Brain pericyte (primary cell): Measurements from ENCODE around the gene KRTAP12-3.
"Not testable (repeated sequence)": the region's sequence is repeated elsewhere in the genome, so short reads cannot be mapped to it uniquely, and the experiment has no call there.

Experiments used
- DNase-seq: peaks from one replicate; pipeline ENCODE4 v3.0.0-alpha.2; 2012; ENCODE audit warnings: low read depth, low spot score

The KRTAP12-3 gene, protein sequence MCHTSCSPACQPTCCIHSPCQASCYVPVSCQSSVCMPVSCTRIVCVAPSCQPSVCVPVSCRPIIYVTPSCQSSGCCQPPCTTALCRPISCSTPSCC

DNA sequence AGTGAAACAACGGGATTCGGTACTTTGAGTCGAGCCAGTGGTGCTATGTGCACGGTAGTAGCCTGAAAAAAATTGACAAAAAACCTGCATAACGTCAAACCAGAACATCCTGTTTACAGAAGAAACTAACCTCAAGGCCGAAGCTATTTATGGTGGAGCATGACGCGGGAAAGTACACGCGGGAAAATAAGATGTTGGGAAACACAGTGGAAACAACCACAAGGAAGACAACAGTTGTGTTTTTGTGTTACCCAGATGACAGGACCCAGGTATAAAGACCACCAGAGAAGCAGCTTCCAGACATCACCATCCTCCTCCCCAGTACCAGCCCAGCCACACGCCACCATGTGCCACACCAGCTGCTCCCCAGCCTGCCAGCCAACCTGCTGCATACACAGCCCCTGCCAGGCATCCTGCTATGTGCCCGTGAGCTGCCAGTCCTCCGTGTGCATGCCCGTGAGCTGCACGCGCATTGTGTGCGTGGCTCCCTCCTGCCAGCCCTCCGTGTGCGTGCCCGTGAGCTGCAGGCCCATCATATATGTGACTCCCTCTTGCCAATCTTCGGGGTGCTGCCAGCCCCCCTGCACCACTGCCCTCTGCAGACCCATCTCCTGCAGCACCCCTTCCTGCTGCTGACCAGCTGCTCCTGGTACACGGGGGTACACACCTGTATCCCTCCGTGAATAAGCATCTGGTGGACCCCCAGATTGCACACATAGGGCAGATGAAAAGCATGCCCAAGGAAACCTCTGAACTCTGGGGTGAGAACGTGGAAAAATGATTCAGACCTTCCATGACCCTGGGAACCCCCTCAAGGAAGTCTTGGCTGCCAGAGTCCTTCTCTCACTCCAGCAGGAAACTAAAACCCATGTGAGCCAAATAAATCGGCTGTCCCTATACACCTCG is at the start of gene KRTAP12-3:
Gene KRTAP12-3, plus strand, starts transcription at position 298 of the 906 bp plus-strand sequence. Its CDS starts 48 bp downstream, at position 346.
- no peak for DNase-seq

DNA sequence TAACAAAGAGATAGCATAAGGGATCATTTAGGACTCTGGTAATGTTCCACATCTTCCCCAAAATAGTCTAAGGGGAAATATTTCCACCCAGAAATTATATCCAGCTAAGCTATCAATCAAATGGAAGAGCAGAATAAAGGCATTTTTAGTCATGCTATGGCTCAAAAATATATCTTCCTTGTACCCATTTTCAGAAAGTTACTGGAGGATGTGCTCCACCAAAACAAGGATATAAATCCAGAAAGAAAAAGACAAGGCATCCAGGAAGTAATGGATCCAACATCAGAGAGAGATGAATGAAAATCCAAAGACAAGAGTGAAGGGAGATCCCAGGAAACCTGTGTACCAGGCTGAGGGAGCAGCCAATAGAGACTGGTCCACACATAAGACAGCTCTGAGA is 48.5 kb upstream of the KRTAP12-3 start:
- DNase-seq = no peak

DNA sequence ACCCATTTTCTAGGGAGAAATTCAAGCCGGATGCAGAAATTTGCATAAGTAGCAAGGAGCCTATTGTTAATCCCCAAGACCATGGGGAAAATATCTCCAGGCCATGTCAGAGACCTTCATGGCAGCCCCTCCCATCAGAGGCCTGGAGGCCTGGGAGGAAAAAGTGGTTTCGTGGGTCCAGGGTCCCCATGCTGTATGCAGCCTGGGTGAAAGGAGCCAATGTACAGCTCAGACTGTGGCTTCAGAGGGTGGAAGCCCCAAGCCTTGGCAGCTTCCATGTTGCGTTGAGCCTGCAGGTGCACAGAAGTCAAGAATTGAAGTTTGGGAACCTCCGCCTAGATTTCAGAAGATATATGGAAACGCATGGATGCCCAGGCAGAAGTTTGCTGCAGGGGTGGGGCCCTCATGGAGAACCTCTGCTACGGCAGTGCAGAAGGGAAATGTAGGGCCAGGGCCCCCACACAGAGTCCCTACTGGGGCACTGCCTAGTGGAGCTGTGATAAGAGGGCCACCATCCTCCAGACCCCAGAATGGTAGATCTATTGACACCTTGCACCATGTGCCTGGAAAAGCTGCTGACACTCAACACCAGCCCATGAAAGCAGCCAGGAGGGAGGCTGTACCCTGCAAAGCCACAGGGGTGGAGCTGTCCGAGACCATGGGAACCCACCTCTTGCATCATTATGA is 47.4 kb upstream of the KRTAP12-3 start:
- not testable (repeated sequence) for DNase-seq

DNA sequence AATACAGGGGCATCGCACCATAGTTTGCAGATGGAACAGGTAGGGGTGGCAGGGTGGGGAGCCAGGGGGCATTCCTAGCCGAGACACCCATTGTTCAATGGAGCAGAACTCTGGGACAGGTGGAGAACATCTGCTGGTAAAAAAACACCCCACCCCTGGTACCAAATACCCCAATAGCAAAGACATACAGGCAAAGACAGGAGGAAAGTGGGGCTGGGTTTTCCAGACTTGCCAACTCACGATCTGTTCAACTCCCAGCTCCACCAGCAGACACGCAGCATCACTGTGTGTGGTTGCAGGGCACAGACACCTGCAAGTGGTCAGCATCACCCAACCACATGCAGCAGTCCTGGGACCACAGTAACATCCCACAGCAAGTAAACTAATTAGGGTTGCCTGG is 46.2 kb upstream of the KRTAP12-3 start:
- DNase-seq = no peak

DNA sequence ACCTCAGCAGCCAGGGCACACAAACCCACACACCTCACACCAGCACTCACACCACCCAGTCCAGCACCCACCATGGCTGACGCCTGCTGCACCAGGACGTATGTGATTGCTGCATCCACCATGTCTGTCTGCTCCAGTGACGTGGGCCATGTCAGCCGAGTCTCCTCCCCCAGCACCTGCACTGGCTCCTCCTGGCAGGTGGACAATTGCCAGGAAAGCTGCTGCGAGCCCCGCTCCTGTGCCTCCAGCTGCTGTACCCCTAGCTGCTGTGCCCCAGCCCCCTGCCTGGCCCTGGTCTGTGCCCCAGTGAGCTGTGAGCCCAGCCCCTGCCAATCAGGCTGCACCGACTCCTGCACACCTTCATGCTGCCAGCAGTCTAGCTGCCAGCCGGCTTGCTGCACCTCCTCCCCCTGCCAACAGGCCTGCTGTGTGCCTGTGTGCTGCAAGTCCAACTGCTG is 45.7 kb upstream of the KRTAP12-3 start, which contains the start of gene KRTAP10-8:
Gene KRTAP10-8, plus strand, starts transcription at position 51 of the 458 bp plus-strand sequence. Its CDS starts 22 bp downstream, at position 73.
- DNase-seq = no peak

DNA sequence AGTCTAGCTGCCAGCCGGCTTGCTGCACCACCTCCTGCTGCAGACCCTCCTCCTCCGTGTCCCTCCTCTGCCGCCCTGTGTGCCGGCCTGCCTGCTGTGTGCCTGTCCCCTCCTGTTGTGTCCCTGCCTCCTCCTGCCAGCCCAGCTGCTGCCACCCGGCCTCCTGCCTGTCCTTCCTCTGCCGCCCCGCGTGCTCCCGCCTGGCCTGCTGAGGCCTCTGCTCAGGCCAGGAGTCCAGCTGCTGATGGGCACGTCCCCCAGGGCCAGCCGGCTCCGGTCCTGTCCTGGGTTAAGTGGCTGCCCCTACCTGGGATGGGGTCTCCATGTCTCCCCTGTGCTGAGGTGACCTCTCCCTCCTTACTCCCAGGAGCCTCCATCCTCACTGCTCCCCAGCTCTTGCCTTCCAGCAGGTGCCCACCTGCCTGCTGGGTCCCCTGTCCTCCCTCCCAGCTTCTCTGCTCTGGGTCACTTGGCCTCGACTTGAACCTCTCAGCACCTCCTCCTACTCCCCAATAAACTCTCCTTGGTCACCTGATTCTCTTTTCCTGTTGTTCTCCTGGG is 45.0 kb upstream of the KRTAP12-3 start:
- no peak for DNase-seq

DNA sequence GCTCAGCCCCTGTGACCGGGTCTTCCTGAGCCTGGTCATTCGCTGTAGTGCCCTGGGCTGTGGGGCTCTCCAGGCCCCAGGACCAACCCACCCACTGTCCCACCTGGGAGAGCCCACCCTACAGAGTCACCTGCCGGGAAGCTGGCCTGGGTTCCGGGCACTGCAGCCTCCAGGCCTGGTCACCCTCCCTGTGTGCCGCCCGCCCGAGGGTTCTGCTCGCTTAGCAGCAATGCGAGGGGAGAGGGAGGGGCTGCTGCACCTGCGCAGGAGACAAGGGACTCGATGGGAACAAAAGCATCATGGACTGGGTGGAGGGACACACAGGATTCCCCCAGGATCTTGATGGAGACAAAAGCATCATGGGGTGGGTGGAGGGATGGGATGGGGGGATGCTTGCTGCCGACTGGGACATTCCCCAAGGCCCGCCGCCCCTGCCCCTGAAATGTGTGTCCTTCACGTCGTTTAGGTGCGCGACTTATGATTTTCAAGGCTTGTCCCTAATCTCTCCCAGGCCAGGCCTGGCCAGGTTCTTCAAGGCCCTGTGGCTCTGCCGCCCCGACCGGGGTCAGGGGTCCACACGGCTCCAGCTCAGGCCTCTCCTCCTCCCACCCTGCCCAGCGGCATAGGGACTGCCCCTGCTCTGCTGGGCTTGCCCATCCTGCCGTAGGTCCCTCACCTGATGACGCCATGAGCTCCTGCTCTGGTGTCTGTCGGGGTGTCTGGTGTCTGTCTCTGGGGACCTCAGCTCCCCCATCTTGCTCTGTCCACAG is 44.2 kb upstream of the KRTAP12-3 start:
- DNase-seq = no peak

DNA sequence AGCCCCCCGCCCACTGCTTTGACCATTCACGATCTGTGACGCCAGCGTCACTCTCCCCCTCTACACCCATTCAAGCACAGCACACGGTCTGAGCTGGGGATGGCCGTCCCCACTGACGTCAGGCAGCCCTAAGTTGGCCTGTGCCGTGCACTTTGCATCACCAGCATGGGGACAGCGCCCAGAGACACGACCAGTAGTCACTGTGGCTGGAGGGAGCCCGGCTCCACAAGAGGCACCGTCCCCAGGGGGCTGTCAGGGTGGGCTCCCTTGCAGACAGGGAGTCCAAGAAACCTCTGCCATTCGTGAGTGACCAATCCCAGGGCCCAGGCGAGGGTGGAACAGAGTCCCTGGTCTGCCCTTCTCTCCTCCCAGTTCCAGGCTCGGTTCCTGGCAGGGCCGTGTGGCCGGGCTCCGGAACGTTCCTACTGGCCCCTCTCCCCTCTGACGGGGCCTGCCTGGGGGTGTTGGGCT is 43.5 kb upstream of the KRTAP12-3 start:
- no peak for DNase-seq

DNA sequence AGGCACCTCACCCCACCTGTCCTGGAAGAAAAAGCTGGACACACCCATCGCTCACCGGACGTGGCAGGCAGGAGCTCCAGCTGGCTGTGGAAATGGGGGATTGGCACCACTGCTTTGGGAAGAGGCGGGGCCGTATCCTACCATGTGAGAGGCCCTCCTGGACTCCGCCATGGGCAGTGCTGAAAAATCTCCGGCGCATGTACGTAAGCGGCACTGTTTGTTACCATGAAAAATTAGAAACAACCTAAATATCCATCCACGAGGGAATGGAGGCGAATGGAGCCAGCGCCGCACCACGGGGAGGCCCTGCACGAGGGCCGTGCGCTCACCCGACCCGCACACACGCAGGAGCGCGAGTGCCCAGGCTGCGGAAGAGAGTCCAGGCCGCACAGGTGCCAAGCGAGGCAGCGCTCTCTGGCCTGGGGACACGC is 42.8 kb upstream of the KRTAP12-3 start:
- no peak for DNase-seq

DNA sequence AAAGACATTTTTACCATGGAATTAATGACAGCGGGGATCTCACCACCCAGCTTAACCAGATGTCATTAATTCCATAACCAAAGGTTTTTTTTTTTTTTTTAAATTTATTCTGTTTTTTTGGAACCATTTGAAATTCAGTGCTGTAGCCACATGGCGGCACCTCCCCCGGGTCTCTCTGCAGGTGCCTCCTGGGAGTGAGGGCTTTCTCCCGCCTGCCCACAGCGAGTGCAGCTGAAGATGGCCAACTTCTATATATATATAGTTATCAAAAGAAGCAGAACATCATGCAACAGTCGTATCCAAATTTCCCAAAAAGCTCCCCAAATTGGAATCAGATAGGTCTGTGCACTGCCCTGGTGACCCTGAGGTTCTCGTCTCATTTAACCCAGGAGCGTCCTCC is 42.3 kb upstream of the KRTAP12-3 start:
- no peak for DNase-seq

DNA sequence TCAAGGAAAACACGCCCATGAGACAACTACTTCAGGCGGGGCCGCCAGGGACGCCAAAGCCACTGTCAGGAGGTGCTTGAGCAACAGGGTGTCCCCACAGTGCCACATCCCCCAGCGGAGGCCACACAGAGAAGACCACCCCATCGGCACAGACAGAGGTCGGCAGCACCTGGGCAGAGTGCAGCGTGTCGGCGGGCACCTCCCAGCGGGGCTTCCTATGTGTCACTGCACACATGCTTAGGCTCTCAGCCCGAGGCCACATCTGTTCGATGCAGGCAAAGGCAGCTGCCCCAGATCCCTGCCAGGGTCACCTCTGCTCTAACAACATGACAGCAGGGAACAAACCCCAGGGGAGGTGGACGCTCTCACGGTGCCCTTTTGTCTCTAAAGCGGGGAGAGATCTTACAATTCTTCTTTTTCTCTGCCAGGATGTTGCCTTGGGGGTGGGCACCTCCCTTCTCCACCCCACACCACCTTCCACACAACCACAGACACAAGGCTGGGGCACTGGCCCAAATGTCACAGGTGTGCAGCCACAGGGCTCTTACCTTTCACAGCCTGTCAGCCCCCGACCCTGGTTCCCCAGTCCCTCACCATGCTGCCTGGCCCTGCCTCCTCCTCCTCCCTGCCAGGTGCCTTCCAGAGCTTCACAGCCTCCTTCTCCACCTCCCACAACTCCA is 41.7 kb upstream of the KRTAP12-3 start:
- no peak for DNase-seq

DNA sequence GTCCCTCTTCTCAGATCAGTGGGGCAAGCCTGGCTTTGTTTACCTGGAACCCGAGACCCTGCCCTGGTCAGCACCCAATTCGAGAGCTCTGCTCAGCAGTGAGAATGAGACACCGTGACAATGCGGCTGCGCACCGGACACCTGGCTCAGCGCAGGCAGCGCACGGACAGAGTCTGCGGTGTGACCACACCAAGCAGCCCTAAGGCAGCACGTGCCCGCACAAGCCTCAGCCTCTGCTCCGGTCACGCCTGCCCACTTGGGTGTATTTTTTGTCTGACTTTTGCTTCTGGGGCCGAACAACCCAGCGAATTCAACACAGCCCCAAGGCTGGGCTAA is 41.2 kb upstream of the KRTAP12-3 start:
- no peak for DNase-seq

DNA sequence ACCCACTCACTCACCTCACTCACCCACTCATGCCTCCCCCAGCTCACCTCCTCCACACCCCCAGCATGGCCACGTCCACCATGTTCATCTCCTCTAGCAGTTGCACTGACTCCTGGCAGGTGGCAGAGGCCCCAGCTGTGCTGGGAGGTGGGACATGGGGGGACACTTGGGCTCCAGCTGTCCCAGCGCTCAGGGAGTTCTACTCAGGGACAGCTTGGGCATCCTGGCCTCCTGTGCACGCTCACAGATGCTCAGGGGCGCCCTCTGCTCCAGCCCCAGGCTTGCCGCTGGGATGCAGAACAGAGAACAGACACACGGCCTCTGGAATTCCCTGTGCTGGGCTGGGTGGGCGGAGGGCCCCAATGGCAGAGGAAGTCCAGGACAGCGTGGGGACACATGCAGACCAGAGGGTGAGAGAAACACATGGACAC is 40.6 kb upstream of the KRTAP12-3 start:
- no peak for DNase-seq

DNA sequence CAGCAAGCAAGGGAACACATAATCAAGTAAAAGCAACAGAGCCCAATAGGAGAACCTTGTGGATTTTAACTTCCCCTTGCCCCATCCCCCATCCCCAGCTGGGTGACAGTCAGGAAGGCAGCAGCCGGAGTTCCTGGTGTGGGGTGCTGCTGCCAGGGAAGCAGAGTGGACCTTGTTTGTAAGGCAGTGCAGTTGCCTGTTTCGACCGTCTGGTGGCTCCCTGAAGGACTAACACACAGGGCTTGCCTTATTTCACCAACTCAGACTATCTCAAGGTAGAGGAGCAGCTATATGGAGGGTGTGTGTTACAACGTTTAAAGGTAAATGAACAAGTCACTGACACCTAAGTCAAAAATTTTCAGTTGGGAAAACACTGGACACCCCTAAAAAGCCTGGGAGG is 39.2 kb upstream of the KRTAP12-3 start:
- DNase-seq = no peak

DNA sequence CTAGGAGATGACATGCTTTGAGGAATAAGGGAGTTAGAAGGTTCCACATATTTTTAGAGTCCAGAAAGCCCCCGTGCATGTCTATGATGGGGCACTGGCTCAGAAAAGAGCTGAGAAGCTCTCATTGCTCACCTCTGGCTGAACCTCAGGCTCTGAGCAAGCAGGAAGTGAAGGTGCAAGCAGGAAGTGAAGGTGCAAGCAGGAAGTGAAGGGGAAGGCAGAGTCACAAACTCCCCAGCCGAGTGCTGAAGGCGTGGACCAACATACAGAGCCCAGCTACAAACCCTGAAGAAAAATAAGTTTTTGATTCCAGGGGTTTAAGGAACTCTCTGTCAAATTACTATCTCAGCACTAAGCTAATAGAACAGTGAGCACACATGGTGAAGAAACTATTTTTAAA is 38.8 kb upstream of the KRTAP12-3 start:
- no peak for DNase-seq

DNA sequence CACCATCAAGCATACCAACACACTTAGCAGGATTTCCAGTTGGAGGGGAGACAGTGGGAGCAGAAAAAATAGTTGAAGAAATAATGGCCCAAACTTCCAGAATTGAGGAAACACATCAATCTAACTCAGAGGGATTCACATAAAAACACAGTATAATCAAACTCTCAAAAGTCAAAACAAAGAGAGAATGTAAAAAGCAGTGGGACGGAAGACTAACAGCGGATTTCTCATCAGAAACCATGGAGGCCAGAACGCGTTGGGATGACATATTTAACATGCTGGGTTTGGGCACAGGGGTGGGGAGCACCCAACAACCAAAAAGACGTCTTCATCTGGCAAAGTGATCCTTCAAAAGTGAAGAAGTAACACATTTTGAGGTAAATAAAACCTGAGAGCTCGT is 37.8 kb upstream of the KRTAP12-3 start:
- DNase-seq = no peak

DNA sequence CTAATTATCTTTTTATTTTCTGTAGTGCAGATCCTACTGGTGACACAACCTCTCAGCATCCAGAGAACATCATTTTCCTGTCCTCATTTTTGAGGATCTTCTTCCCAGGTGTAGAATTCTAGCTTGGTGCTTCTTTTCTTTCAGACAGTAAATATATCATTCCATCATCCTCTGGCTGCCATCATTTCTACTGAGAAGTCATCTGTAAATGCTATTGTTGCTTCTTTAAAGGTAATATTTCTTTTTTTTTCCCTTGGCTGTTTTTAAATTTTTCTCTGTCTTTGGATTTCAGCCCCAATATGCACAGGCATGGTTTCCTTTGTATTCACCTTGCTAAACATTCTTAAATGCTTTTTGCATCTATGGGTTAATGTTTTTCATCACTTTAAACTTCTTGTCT is 34.2 kb upstream of the KRTAP12-3 start:
- no peak for DNase-seq

DNA sequence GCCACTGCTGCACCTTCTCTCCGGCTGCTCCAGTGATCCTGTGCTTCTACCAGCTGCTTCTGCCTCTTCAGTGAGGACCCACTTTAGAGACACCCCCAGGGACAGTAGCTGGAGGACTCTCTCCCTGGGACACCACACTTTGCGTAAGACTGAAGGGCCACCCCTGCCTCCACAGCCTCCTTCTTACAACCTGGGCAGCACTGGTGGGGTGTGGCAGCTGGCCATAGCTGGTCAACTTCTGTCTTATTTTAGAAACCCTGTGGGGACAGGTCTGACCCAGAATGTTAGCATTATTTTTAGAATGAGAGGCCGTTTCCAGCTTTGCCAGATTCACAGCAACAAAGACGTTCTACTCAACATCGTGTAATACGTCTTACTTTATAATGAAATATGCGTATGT is 32.0 kb upstream of the KRTAP12-3 start:
- DNase-seq = no peak

DNA sequence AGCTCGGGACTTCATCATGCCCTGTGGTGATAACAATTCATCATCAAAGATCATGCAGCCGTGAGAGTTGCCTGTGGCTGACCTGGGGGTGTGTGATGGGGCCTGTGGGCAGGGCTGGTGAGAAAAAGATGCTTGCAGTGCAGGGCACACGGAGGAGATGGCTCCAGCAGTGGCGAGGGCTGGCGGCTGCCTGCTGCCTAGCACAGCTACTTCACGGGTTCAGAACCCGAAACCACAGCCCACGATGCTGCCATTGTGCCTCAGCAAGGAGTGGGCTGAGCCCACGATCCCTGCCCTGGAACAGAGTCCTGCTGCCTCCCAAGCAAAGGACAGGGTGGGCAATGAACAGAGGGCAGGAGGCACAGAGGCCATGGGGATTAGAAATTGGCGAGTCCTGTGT is 31.5 kb upstream of the KRTAP12-3 start:
- DNase-seq = no peak

DNA sequence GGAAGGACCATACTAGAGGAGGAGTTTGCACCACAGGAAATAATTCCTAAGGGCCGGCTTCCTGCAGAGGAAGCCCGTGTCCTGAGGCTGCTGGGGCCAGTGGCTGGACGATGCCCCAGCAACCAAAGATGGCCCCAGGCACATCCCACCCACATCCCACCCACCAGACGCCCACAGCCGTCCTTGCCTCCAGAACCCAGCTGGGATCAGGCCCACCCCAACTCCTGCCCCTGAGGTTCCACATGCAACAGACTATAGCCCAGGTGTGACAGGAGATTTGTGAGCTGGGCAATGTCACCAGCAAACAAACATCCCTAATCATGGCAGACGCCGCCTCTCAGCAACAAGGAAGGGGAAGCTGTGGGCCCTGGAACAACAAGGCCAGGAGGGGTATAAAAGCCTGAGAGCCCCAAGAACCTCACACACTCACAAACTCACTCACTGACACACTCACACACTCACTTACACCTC is 31.0 kb upstream of the KRTAP12-3 start, which contains the start of gene KRTAP10-9:
Gene KRTAP10-9, plus strand, starts transcription at position 421 of the 471 bp plus-strand sequence. CDS start 79 bp downstream, outside the sequence.
- DNase-seq = no peak
